Fibroblast of skin of left biceps (primary cell): ENCODE data around the gene GABRG3.

ENCODE experiments used
- DNase-seq, 2 experiments: peaks; one replicate each; pipeline ENCODE4 v3.0.0-alpha.2; 2013; ENCODE audit warnings: low read depth in 2 of 2

Gene GABRG3

GRCh38 chr15:27062951-27063350 is 92.0 kb downstream of the GABRG3 start:
- no peak for DNase-seq

- no peak for DNase-seq
Observed at GRCh38 chr15:27064080-27064479, 93.1 kb downstream of the GABRG3 start.

GRCh38 chr15:27065151-27065550 is 94.2 kb downstream of the GABRG3 start:
- no peak for DNase-seq

- no peak for DNase-seq
Observed at GRCh38 chr15:27065785-27066184, 94.8 kb downstream of the GABRG3 start.

GRCh38 chr15:27066446-27066845 is 95.5 kb downstream of the GABRG3 start:
- DNase-seq, result no peak

GRCh38 chr15:27067175-27067574 is 96.2 kb downstream of the GABRG3 start:
- DNase-seq, result no peak

GRCh38 chr15:27070841-27071240 is 99.9 kb downstream of the GABRG3 start:
- DNase-seq, result no peak

GRCh38 chr15:27074179-27074578 is 103.2 kb downstream of the GABRG3 start:
- DNase-seq, result no peak

- no peak for DNase-seq
Observed at GRCh38 chr15:27077790-27078189, 106.8 kb downstream of the GABRG3 start.

- DNase-seq, result no peak
Observed at GRCh38 chr15:27081676-27082418, 110.9 kb downstream of the GABRG3 start.

- DNase-seq, result no peak
Observed at GRCh38 chr15:27082526-27082925, 111.5 kb downstream of the GABRG3 start.

- no peak for DNase-seq
Observed at GRCh38 chr15:27084844-27085243, 113.9 kb downstream of the GABRG3 start.

- no peak for DNase-seq
Observed at GRCh38 chr15:27086149-27086548, 115.2 kb downstream of the GABRG3 start.

- no peak for DNase-seq
Observed at GRCh38 chr15:27086805-27087204, 115.8 kb downstream of the GABRG3 start.

GRCh38 chr15:27087651-27088583 is 116.9 kb downstream of the GABRG3 start:
- DNase-seq, result no peak

- no peak for DNase-seq
Observed at GRCh38 chr15:27088584-27089232, 117.7 kb downstream of the GABRG3 start.

- no peak for DNase-seq
Observed at GRCh38 chr15:27089233-27089586, 118.2 kb downstream of the GABRG3 start.

GRCh38 chr15:27089676-27090075 is 118.7 kb downstream of the GABRG3 start:
- no peak for DNase-seq

- peak; percentile 22 to 24 for DNase-seq
Observed at GRCh38 chr15:27091270-27091940, 120.4 kb downstream of the GABRG3 start.

- DNase-seq, result no peak
Observed at GRCh38 chr15:27092390-27092789, 121.4 kb downstream of the GABRG3 start.

- DNase-seq, result peak; percentile 8 to 17
Observed at GRCh38 chr15:27094235-27094634, 123.3 kb downstream of the GABRG3 start.
